Uterus (tissue), 2 donors: ENCODE results near the gene HOXA3.

ENCODE experiments used
- CTCF ChIP-seq, 4 experiments: fragments of 200-600 bp in 2 of 4; fragments of 450-650 bp in 2 of 4; sonication (generic) in 2 of 4; IDR thresholded peaks; one replicate each; pipeline ENCODE4 v1.5.1; 2016 to 2019; ENCODE audit warnings: antibody characterized with exemption in 4 of 4, mild to moderate bottlenecking in 2 of 4, moderate library complexity in 1 of 4
- POLR2A ChIP-seq, 2 donors: fragments of 450-650 bp; IDR thresholded peaks; one replicate each; pipeline ENCODE4 v1.6.1; 2016; ENCODE audit warnings: antibody characterized with exemption in 2 of 2, mild to moderate bottlenecking in 1 of 2, moderate library complexity in 1 of 2

- TF ChIP-seq CTCF (IDR thresholded peaks at IDR 0.05): no peak
- TF ChIP-seq POLR2A (IDR thresholded peaks at IDR 0.05): no peak
Observed at GRCh38 chr7:27138472-27138871, 13.9 kb downstream of the HOXA3 start.
